Transverse colon (tissue), 4 donors: ENCODE data around the gene VPS18. TPM values are rescaled to one million over a fixed set of nuclear protein-coding genes. Genes with fewer than 3 reads are reported as not detected.

Source experiments
- DNase-seq: peaks from one replicate; pipeline ENCODE4 v3.0.0-alpha.2; 2019
- H3K27ac ChIP-seq, 4 donors: fragments of 200-600 bp; sonication (generic); 2 replicates each; pipeline ENCODE4 v1.5.1; 2016 to 2018; ENCODE audit warnings: inconsistent platforms in 4 of 4
- H3K27me3 ChIP-seq: fragments of 200-600 bp; sonication (generic); 2 replicates; pipeline ENCODE4 v1.5.1; 2017; ENCODE audit warnings: inconsistent platforms
- H3K36me3 ChIP-seq, 4 donors: fragments of 200-600 bp; sonication (generic); 2 replicates each; pipeline ENCODE4 v1.5.1; 2017 to 2019; ENCODE audit warnings: inconsistent platforms in 4 of 4
- H3K4me1 ChIP-seq, 4 donors: fragments of 200-600 bp; sonication (generic); 2 replicates each; pipeline ENCODE4 v1.5.1; 2017 to 2020; ENCODE audit warnings: inconsistent platforms in 4 of 4
- H3K4me3 ChIP-seq, 4 donors: fragments of 200-600 bp; sonication (generic); 1 replicate in 1 of 4; 2 replicates in 3 of 4; pipeline versions ENCODE4 v1.5.1 to v1.6.1; 2017 to 2019; ENCODE audit warnings: inconsistent platforms in 4 of 4
- H3K9me3 ChIP-seq, 2 donors: fragments of 200-600 bp; sonication (generic); 2 replicates each; pipeline ENCODE4 v1.5.1; 2017 to 2019; ENCODE audit warnings: inconsistent platforms in 2 of 2
- CTCF ChIP-seq, 5 experiments: fragments of 200-600 bp in 3 of 5; fragments of 450-650 bp in 2 of 5; sonication (generic) in 3 of 5; IDR thresholded peaks; 1 replicate in 2 of 5; 2 replicates in 3 of 5; pipeline ENCODE4 v1.5.1; 2016 to 2017; ENCODE audit warnings: antibody characterized with exemption in 5 of 5, inconsistent platforms in 3 of 5, mild to moderate bottlenecking in 2 of 5, moderate library complexity in 1 of 5
- EP300 ChIP-seq: sonication (generic); formaldehyde crosslinking; IDR thresholded peaks from one replicate; pipeline ENCODE4 v1.6.1; 2017; ENCODE audit warnings: antibody characterized with exemption, low read depth
- POLR2A ChIP-seq: fragments of 450-650 bp; IDR thresholded peaks from one replicate; pipeline ENCODE4 v1.6.1; 2016; ENCODE audit warnings: antibody characterized with exemption, mild to moderate bottlenecking, moderate library complexity
- POLR2AphosphoS5 ChIP-seq, 3 donors: sonication (generic); formaldehyde crosslinking; IDR thresholded peaks; one replicate each; pipeline ENCODE4 v1.6.1; 2016; ENCODE audit warnings: antibody characterized with exemption in 3 of 3
- WGBS, 2 donors: methylation state at CpG; one replicate each; pipeline ENCODE4 v1.1.5; 2018; ENCODE audit warnings: low coverage in 1 of 2; 5-methylcytosine and 5-hydroxymethylcytosine counted together
- in situ Hi-C, 4 donors: fragments of 200-750 bp; cut with MboI; loops; one replicate each; pipeline versions ENCODE4 v1.15.0 to v1.15.1; 2017; ENCODE audit warnings: low sequenced_read_pairs in 3 of 4, low pct_ligation_motif_present in 1 of 4, low pct_unique_long_range_greater_than_20kb in 1 of 4
- intact Hi-C: fragments of 100-400 bp; cut with DNase I; formaldehyde crosslinking; loops from one replicate; pipeline ENCODE4 v1.15.1; 2023; ENCODE audit warnings: low total_unique reads
- total RNA-seq, 4 donors: library from RNA; depleted of rRNA; stranded (reverse); fragments of >200 nt; gene quantifications; one replicate each; pipeline ENCODE4 v1.1.0, GENCODE V29; 2016

Gene VPS18
- total RNA-seq, 4 donors from 2014 or later, result 18.3 to 58.7 (median 21.0) TPM

GRCh38 chr15:40922608-40923005 is 28.4 kb downstream of the VPS18 start:
- no peak overlapping the region for H3K4me3 ChIP-seq
- DNase-seq, result no peak
- H3K36me3 ChIP-seq, result no peaks in the 10 kb centered on the region
- no peak for TF ChIP-seq POLR2A
- no peak for TF ChIP-seq POLR2AphosphoS5 (IDR thresholded peaks at IDR 0.05)
- no peak for TF ChIP-seq EP300
- TF ChIP-seq CTCF (IDR thresholded peaks at IDR 0.05), result no peak
- no peaks in the 10 kb centered on the region for H3K9me3 ChIP-seq
- peaks cover 13 to 43% (median 37%) of the 10 kb centered on the region in 4 donors for H3K4me1 ChIP-seq
- peaks cover 25% of the 10 kb centered on the region for H3K27me3 ChIP-seq
- in situ Hi-C loops (loop anchor here in 1 of 4 donors (25.0 kb wide), 1 partner anchor 90 kb away; no protein-coding TSS in a partner anchor), intact Hi-C loops (no loop called here)
- WGBS, 2 donors, result 40 to 51% methylated on average over 2 to 10 of the region's 10 CpGs
- peak overlapping the region in 1 of 4 donors; percentile 28 for H3K27ac ChIP-seq

GRCh38 chr15:40923551-40923950 is 29.3 kb downstream of the VPS18 start:
- TF ChIP-seq POLR2A (no peak), EP300 (no peak), CTCF (IDR thresholded peaks at IDR 0.05) (no peak), POLR2AphosphoS5 (IDR thresholded peaks at IDR 0.05) (no peak)
- WGBS, 2 donors, result 92% methylated on average over 8 of the region's 9 CpGs; no CpG with 5 or more reads in 1 of the 2 donors
- Histone ChIP-seq H3K27ac (no peak overlapping the region), H3K4me3 (no peak overlapping the region), H3K9me3 (no peaks in the 10 kb centered on the region), H3K4me1 (peaks cover 19 to 53% (median 46%) of the 10 kb centered on the region in 4 donors), H3K36me3 (no peaks in the 10 kb centered on the region), H3K27me3 (peaks cover 35% of the 10 kb centered on the region)
- in situ Hi-C loops, result loop anchor here in 1 of 4 donors (25.0 kb wide), 1 partner anchor 89 kb away; no protein-coding TSS in a partner anchor
- intact Hi-C loops, result no loop called here
- DNase-seq, result no peak

DNA sequence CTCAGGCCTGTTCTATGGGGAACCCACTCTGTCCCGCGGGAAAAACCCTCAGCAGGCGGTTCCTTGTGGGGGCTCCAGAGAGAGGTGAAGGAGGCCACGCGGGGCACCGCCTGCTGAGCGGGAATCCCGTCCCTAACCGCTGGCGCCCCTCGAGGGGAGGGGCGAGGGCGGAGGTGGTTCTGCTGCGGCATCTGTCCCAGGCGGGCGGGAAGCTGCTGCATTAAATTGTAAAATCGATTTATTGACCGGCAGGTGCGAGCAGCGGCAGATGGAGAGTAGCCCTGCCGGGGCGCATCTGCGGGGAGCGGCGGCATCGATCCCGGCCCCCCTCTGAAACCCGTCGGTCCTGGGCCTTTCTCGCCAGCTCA is 31.2 kb downstream of the VPS18 start:
- no peak for DNase-seq
- Histone ChIP-seq H3K9me3 (no peaks in the 10 kb centered on the region), H3K4me3 (peak overlapping the region in 2 of 4 donors; percentile 20 to 44), H3K27me3 (peaks cover 54% of the 10 kb centered on the region), H3K4me1 (peaks cover 30 to 72% (median 65%) of the 10 kb centered on the region in 4 donors), H3K36me3 (no peaks in the 10 kb centered on the region), H3K27ac (peak overlapping the region in 1 of 4 donors; percentile 87)
- TF ChIP-seq POLR2AphosphoS5 (IDR thresholded peaks at IDR 0.05), result no peak
- no peak for TF ChIP-seq CTCF (IDR thresholded peaks at IDR 0.05)
- no peak for TF ChIP-seq POLR2A
- no peak for TF ChIP-seq EP300
- in situ Hi-C loops, result no loop called here
- WGBS, 2 donors, result 40% methylated on average over 18 of the region's 30 CpGs; no CpG with 5 or more reads in 1 of the 2 donors
- intact Hi-C loops, result no loop called here

DNA sequence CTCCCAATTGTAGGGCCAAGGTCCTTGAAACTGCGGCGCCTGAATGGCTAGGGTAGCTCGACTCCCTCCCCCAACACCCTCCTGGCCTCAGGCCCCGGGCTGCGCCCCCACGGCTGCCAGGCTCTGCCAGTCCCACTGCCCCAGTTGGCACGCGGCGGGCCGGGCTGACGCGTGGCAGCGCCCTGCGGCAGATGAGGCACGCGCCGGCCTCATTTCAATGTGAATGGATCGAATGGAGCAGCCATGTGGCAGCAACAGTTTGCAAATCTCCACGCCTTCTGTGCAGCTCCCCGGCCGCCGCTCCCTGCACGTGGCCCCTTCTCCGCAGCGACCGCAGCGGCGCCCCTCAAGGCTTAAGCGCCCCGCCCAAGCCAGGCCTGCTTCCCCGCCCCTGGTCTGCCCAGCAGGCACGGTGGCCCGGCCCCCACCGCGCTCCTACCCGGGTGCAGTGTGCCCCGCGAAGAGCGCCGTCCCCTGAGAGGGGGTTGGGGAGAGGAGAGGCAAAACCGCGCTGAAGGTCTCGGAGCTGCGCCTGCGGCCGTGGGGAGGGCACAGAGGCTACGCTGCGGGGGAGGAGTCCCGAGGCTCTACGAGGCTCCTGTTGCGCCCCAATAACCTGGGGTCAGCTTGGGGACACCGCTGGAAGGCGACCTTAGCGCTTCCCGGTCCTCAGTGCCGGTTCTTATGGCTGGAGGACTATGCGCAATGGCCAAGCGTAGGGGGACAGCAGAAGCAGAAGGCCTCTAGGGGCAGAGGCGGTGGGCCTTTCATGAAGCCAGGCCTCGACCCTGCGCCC is 31.8 kb downstream of the VPS18 start:
- H3K4me3 ChIP-seq, result peak overlapping the region in 2 of 4 donors; percentile 20 to 44

More for the DNA sequence above, 31.8 kb downstream of the VPS18 start:
- no peak for TF ChIP-seq EP300
- no peak for TF ChIP-seq POLR2AphosphoS5 (IDR thresholded peaks at IDR 0.05)
- TF ChIP-seq POLR2A, result no peak
- TF ChIP-seq CTCF (IDR thresholded peaks at IDR 0.05), result no peak
- WGBS, 2 donors, result 4% methylated on average over 40 of the region's 61 CpGs; no CpG with 5 or more reads in 1 of the 2 donors
- Histone ChIP-seq H3K27me3 (peaks cover 60% of the 10 kb centered on the region), H3K36me3 (no peaks in the 10 kb centered on the region), H3K27ac (peak overlapping the region in 2 of 4 donors; percentile 4 to 87), H3K9me3 (no peaks in the 10 kb centered on the region), H3K4me1 (peaks cover 36 to 78% (median 71%) of the 10 kb centered on the region in 4 donors)
- DNase-seq, result peak; percentile 51
- in situ Hi-C loops, result no loop called here
- intact Hi-C loops, result no loop called here
